ENCODE data around the gene RABGAP1L.
"Not testable (repeated sequence)": the region's sequence is repeated elsewhere in the genome, so short reads cannot be mapped to it uniquely, and the experiment has no call there.

Gene RABGAP1L

DNA sequence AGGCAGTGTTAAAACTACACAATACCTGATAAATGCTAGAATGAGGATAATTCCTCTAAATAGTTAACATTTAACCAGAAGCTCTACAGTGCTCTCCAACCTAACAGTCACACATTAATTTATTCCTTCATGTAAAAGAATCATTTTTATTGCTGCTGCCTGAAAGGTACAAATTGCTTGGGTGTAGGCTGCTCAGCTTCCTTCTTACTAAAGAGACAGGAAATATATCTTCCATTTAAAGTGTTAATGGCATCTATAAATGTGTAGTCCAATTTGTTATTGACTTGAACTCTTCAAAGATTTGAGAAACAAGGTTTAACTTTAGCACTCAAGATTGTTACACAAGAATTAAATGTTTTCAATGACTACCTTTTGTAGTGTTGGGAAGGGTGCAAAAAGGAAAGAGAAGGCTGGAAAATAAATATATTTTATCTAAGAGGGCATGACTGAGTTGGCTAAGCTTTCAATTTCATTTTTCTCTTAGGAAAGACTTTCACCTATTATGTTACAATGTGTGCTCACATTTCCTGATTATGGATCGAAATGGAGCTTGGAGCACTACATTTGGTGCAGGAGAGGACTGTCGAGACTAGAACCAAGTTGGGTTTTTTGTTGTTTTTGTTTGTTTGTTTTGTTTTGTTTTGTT, 734.9 kb downstream of the RABGAP1L start:
- peaks cover 9% of the 10 kb centered on the region for H3K36me3 Mint-ChIP-seq (ENCODE audit: low read depth)
- H3K27me3 Mint-ChIP-seq, result no peaks in the 10 kb centered on the region
- peaks cover 3% of the 10 kb centered on the region for H3K4me1 Mint-ChIP-seq (ENCODE audit: low read depth)
- H3K9me3 Mint-ChIP-seq, result no peaks in the 10 kb centered on the region
- H3K4me3 Mint-ChIP-seq, result no peak overlapping the region
- no peak overlapping the region for H3K27ac Mint-ChIP-seq

DNA sequence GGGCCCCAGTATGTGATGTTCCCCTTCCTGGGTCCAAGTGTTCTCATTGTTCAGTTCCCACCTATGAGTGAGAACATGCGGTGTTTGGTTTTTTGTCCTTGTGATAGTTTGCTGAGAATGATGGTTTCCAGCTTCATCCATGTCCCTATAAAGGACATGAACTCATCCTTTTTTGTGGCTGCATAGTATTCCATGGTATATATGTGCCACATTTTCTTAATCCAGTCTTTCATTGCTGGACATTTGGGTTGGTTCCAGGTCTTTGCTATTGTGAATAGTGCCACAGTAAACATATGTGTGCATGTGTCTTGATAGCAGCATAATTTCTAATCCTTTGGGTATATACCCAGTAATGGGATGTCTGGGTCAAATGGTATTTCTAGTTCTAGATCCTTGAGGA, 736.3 kb downstream of the RABGAP1L start:
- not testable (repeated sequence) for H3K9me3 Mint-ChIP-seq; H3K4me3 Mint-ChIP-seq; H3K4me1 Mint-ChIP-seq (ENCODE audit: low read depth); H3K27ac Mint-ChIP-seq; H3K27me3 Mint-ChIP-seq
- H3K36me3 Mint-ChIP-seq (ENCODE audit: low read depth), result peaks cover 16% of the 10 kb centered on the region

DNA sequence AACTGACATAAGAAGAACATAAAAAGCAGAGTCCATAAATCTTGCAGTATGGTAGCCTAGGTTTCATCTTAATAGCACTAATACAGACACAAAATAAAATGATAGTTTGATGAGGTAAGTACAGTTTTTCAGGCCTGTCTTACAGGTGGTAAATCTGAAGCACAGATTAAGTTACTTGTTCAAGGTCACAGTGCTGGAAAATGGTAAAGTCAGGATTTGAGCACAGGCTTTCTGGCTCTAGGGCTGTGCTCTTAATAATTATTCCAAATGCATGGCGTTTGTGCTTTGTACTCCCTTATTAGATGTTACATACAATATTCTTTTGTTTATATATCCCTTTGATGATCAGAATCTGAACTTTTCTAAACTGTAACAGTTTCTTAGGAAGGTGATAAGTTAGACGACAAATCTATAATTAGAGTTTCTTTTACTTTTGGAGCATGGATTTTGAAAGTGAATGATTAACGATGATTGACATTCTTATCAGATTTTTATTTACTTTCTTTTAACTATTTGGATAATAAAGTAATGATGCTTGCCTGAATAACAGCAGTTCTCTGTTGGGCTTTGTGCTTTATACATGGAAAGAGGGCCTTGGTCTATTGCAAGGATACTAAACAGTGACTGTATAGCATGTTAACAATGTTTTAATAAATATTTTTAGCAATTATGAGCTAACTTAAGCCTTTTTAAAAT, 738.9 kb downstream of the RABGAP1L start:
- H3K9me3 Mint-ChIP-seq, result peaks cover 8% of the 10 kb centered on the region
- no peaks in the 10 kb centered on the region for H3K27me3 Mint-ChIP-seq
- no peak overlapping the region for H3K4me3 Mint-ChIP-seq
- peaks cover 35% of the 10 kb centered on the region for H3K36me3 Mint-ChIP-seq (ENCODE audit: low read depth)
- no peak overlapping the region for H3K27ac Mint-ChIP-seq
- H3K4me1 Mint-ChIP-seq (ENCODE audit: low read depth), result peaks cover 3% of the 10 kb centered on the region

DNA sequence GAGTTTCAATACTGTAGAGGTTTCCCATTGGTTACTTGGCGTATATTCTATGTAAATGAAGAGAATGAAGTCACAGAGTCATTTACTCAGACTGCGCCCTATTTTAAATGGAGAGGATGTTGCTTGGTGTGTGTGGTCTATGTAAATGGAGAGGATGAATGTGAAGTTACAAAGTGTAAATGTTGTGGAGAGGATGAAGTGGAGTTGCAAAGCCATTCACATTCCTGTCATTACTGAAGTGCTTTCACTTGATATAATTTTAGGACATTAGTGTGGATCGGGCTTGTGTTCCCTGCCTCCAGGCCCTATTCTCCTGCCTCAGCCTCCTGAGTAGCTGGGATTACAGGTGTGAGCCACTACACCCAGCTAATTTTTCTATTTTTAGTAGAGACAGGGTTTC, 741.0 kb downstream of the RABGAP1L start:
- Mint-ChIP-seq H3K4me1 (ENCODE audit: low read depth) (no peaks in the 10 kb centered on the region), H3K9me3 (peaks cover 13% of the 10 kb centered on the region), H3K36me3 (ENCODE audit: low read depth) (peaks cover 40% of the 10 kb centered on the region), H3K27ac (no peak overlapping the region), H3K4me3 (no peak overlapping the region), H3K27me3 (no peaks in the 10 kb centered on the region)

GRCh38 chr1:174902531-174903099, 743.3 kb downstream of the RABGAP1L start:
- Mint-ChIP-seq H3K9me3 (peaks cover 13% of the 10 kb centered on the region), H3K36me3 (ENCODE audit: low read depth) (peaks cover 46% of the 10 kb centered on the region), H3K4me1 (ENCODE audit: low read depth) (no peaks in the 10 kb centered on the region), H3K27me3 (no peaks in the 10 kb centered on the region), H3K4me3 (no peak overlapping the region), H3K27ac (no peak overlapping the region)

- Mint-ChIP-seq H3K4me3 (no peak overlapping the region), H3K9me3 (peaks cover 6% of the 10 kb centered on the region), H3K36me3 (ENCODE audit: low read depth) (peaks cover 12% of the 10 kb centered on the region), H3K27ac (no peak overlapping the region), H3K4me1 (ENCODE audit: low read depth) (peaks cover 32% of the 10 kb centered on the region), H3K27me3 (no peaks in the 10 kb centered on the region)
These were observed 752.3 kb downstream of the RABGAP1L start for GRCh38 chr1:174911606-174912005.

GRCh38 chr1:174912264-174912663, 752.9 kb downstream of the RABGAP1L start:
- H3K9me3 Mint-ChIP-seq, result peaks cover 6% of the 10 kb centered on the region
- H3K4me3 Mint-ChIP-seq, result no peak overlapping the region
- H3K4me1 Mint-ChIP-seq (ENCODE audit: low read depth), result peaks cover 36% of the 10 kb centered on the region
- H3K27ac Mint-ChIP-seq, result peak overlapping the region; percentile 70
- H3K27me3 Mint-ChIP-seq, result no peaks in the 10 kb centered on the region
- peaks cover 12% of the 10 kb centered on the region for H3K36me3 Mint-ChIP-seq (ENCODE audit: low read depth)

- Mint-ChIP-seq H3K4me1 (ENCODE audit: low read depth) (peaks cover 36% of the 10 kb centered on the region), H3K36me3 (ENCODE audit: low read depth) (peaks cover 5% of the 10 kb centered on the region), H3K27me3 (no peaks in the 10 kb centered on the region), H3K9me3 (no peaks in the 10 kb centered on the region), H3K27ac (no peak overlapping the region), H3K4me3 (no peak overlapping the region)
These were observed 754.0 kb downstream of the RABGAP1L start for GRCh38 chr1:174913225-174913903.

- H3K27ac Mint-ChIP-seq, result no peak overlapping the region
- no peaks in the 10 kb centered on the region for H3K27me3 Mint-ChIP-seq
- peaks cover 7% of the 10 kb centered on the region for H3K36me3 Mint-ChIP-seq (ENCODE audit: low read depth)
- peaks cover 2% of the 10 kb centered on the region for H3K9me3 Mint-ChIP-seq
- peaks cover 28% of the 10 kb centered on the region for H3K4me1 Mint-ChIP-seq (ENCODE audit: low read depth)
- no peak overlapping the region for H3K4me3 Mint-ChIP-seq
These were observed 755.7 kb downstream of the RABGAP1L start for GRCh38 chr1:174914991-174915390.

- peaks cover 13% of the 10 kb centered on the region for H3K36me3 Mint-ChIP-seq (ENCODE audit: low read depth)
- peaks cover 20% of the 10 kb centered on the region for H3K4me1 Mint-ChIP-seq (ENCODE audit: low read depth)
- no peaks in the 10 kb centered on the region for H3K27me3 Mint-ChIP-seq
- H3K27ac Mint-ChIP-seq, result no peak overlapping the region
- H3K4me3 Mint-ChIP-seq, result no peak overlapping the region
- H3K9me3 Mint-ChIP-seq, result peaks cover 4% of the 10 kb centered on the region
These were observed 757.5 kb downstream of the RABGAP1L start for GRCh38 chr1:174916846-174917245.

DNA sequence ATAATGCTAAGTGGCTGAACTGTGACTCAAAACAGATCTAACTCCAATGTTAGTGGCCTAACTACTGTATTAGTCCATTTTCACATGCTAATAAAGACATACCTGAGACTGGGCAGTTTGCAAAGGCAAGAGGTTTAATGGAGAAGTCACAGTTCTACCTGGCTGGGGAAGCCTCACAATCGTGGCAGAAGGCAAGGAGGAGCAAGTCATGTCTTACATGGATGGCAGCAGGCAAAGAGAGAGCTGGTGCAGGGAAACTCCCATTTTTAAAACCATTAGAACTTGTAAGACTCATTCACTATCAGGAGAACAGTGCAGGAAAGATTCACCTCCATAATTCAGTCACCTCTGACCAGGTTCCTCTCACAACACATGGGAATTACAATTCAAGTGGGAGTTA, 760.8 kb downstream of the RABGAP1L start:
- Mint-ChIP-seq H3K27me3 (no peaks in the 10 kb centered on the region), H3K4me3 (no peak overlapping the region), H3K4me1 (ENCODE audit: low read depth) (peaks cover 11% of the 10 kb centered on the region), H3K36me3 (ENCODE audit: low read depth) (peaks cover 19% of the 10 kb centered on the region), H3K9me3 (peaks cover 9% of the 10 kb centered on the region), H3K27ac (no peak overlapping the region)

GRCh38 chr1:174922121-174922520, 762.8 kb downstream of the RABGAP1L start:
- Mint-ChIP-seq H3K27ac (no peak overlapping the region), H3K36me3 (ENCODE audit: low read depth) (peaks cover 18% of the 10 kb centered on the region)

DNA sequence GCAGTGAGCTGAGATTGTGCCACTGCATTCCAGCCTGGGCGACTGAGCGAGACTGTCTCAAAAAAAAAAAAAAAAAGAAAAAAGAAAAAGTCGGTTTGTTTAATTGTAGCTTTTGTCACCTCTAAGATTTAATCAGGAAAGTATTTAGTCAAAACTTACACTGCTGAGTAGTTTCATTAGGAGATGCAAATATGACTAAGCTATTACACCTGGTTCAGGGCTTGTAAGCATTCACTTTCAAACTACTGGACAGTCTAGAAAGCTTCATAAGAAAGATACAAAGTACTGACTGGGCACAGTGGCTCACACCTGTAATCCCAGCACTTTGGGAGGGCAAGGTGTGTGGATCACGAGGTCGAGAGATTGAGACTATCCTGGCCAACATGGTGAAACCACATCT, 764.5 kb downstream of the RABGAP1L start:
- Mint-ChIP-seq H3K4me3 (no peak overlapping the region), H3K4me1 (ENCODE audit: low read depth) (no peaks in the 10 kb centered on the region), H3K36me3 (ENCODE audit: low read depth) (peaks cover 18% of the 10 kb centered on the region), H3K9me3 (peaks cover 9% of the 10 kb centered on the region), H3K27ac (no peak overlapping the region), H3K27me3 (no peaks in the 10 kb centered on the region)

More at GRCh38 chr1:174922121-174922520, 762.8 kb downstream of the RABGAP1L start:
- no peaks in the 10 kb centered on the region for H3K4me1 Mint-ChIP-seq (ENCODE audit: low read depth)
- no peaks in the 10 kb centered on the region for H3K27me3 Mint-ChIP-seq
- no peak overlapping the region for H3K4me3 Mint-ChIP-seq
- peaks cover 9% of the 10 kb centered on the region for H3K9me3 Mint-ChIP-seq

- H3K27ac Mint-ChIP-seq, result no peak overlapping the region
- no peaks in the 10 kb centered on the region for H3K4me1 Mint-ChIP-seq (ENCODE audit: low read depth)
- H3K27me3 Mint-ChIP-seq, result no peaks in the 10 kb centered on the region
- H3K9me3 Mint-ChIP-seq, result peaks cover 6% of the 10 kb centered on the region
- H3K4me3 Mint-ChIP-seq, result no peak overlapping the region
- peaks cover 10% of the 10 kb centered on the region for H3K36me3 Mint-ChIP-seq (ENCODE audit: low read depth)
These were observed 769.2 kb downstream of the RABGAP1L start for GRCh38 chr1:174928541-174928940.

- Mint-ChIP-seq H3K4me1 (ENCODE audit: low read depth) (no peaks in the 10 kb centered on the region), H3K27ac (no peak overlapping the region), H3K27me3 (no peaks in the 10 kb centered on the region), H3K9me3 (no peaks in the 10 kb centered on the region), H3K36me3 (ENCODE audit: low read depth) (no peaks in the 10 kb centered on the region), H3K4me3 (no peak overlapping the region)
These were observed 771.9 kb downstream of the RABGAP1L start for GRCh38 chr1:174931214-174931613.
